Endothelial cell of umbilical vein (primary cell): ENCODE results near the gene HLA-F. TPM values are rescaled to one million over a fixed set of nuclear protein-coding genes. Genes with fewer than 3 reads are reported as not detected.

ENCODE experiments used
- BruUV-seq: library from RNA; stranded (reverse); fragments of 400-500 nt; replicated peaks from 2 replicates; lab custom pipeline; 2021; lab: Mats Ljungman, UMichigan
- CTCF ChIA-PET: fragments of 300-600, 350-600 bp; sonication (Branson Sonifier 250); formaldehyde crosslinking; loops from one replicate; lab custom pipeline; 2021; ENCODE audit warnings: antibody characterized with exemption, inconsistent platforms; lab: Charles Lee
- POLR2A ChIA-PET: fragments of 300-600, 350-600 bp; sonication (Branson Sonifier 250); formaldehyde crosslinking; loops from one replicate; lab custom pipeline; 2021; ENCODE audit warnings: antibody characterized with exemption, inconsistent platforms; lab: Charles Lee
- DNase-seq: peaks from one replicate; pipeline ENCODE4 v3.0.0-alpha.2; 2011; ENCODE audit warnings: low read depth, low spot score
- FAIRE-seq: peaks from 2 replicates; lab custom pipeline; 2011; peaks lifted over from hg19 to GRCh38; lab: Jason Lieb, UNC
- H2AFZ ChIP-seq: 2 replicates; pipeline ENCODE4 v1.6.0; 2012; ENCODE audit warnings: low read depth, low read length, control low read depth, inconsistent platforms
- H3K27ac ChIP-seq: 2 replicates; pipeline ENCODE4 v1.5.1; 2011; ENCODE audit warnings: low read depth, mild to moderate bottlenecking, control low read depth, low read length, moderate library complexity; ENCODE audit not compliant: insufficient read depth
- H3K27me3 ChIP-seq, 2 experiments: 2 replicates each; pipeline versions ENCODE4 v1.6.0 to v1.6.1; 2011; ENCODE audit warnings: low read length in 2 of 2, mixed read lengths in 1 of 2; ENCODE audit not compliant: control insufficient read depth in 2 of 2, insufficient read depth in 2 of 2
- H3K36me3 ChIP-seq, 2 experiments: 2 replicates in 1 of 2; 3 replicates in 1 of 2; pipeline ENCODE4 v1.5.1; 2011; ENCODE audit warnings: low read length in 2 of 2, mild to moderate bottlenecking in 1 of 2, moderate library complexity in 1 of 2; ENCODE audit not compliant: control insufficient read depth in 2 of 2, insufficient read depth in 2 of 2; ENCODE audit errors: extremely low read depth in 1 of 2
- H3K4me1 ChIP-seq: 3 replicates; pipeline ENCODE4 v1.5.1; 2011; ENCODE audit warnings: mild to moderate bottlenecking, low read length; ENCODE audit not compliant: control insufficient read depth, insufficient read depth; ENCODE audit errors: extremely low read depth
- H3K4me2 ChIP-seq: 2 replicates; pipeline ENCODE4 v1.6.1; 2011; ENCODE audit warnings: low read length, control low read depth, mixed read lengths; ENCODE audit not compliant: insufficient read depth
- H3K4me3 ChIP-seq, 3 experiments: fragments of 200-600 bp in 1 of 3; sonication (generic), shearing (Covaris generic) in 1 of 3; replicated peaks in 1 of 3; 2 replicates each; pipeline ENCODE4 v1.5.1; 2011 to 2016; ENCODE audit warnings: control low read depth in 3 of 3, low read length in 3 of 3, mild to moderate bottlenecking in 2 of 3, inconsistent platforms in 1 of 3, low read depth in 1 of 3, moderate library complexity in 1 of 3; ENCODE audit not compliant: insufficient read depth in 1 of 3
- H3K79me2 ChIP-seq: 2 replicates; pipeline ENCODE4 v1.6.0; 2012; ENCODE audit warnings: low read length, inconsistent platforms; ENCODE audit not compliant: control insufficient read depth, insufficient read depth
- H3K9ac ChIP-seq: replicated peaks from 2 replicates; pipeline ENCODE3; 2011; ENCODE audit warnings: low read length, control low read depth; ENCODE audit not compliant: insufficient read depth; ENCODE audit errors: extremely low read depth
- H3K9me1 ChIP-seq: replicated peaks from 3 replicates; pipeline ENCODE4 v1.6.0; 2011; ENCODE audit warnings: mild to moderate bottlenecking, low read length; ENCODE audit not compliant: control insufficient read depth, insufficient read depth; ENCODE audit errors: extremely low read depth
- H3K9me3 ChIP-seq: replicated peaks from 2 replicates; pipeline ENCODE4 v1.5.1; 2012; ENCODE audit warnings: low read length, inconsistent platforms; ENCODE audit not compliant: control insufficient read depth, insufficient read depth
- H4K20me1 ChIP-seq: replicated peaks from 2 replicates; pipeline ENCODE3; 2011; ENCODE audit warnings: mild to moderate bottlenecking, low read length; ENCODE audit not compliant: control insufficient read depth, insufficient read depth; ENCODE audit errors: extremely low read depth
- EZH2 ChIP-seq: IDR thresholded peaks from 2 replicates; pipeline ENCODE4 v1.6.1; 2012; ENCODE audit warnings: borderline replicate concordance, low read depth, mild to moderate bottlenecking, moderate library complexity, low read length, inconsistent platforms; ENCODE audit not compliant: severe bottlenecking
- FOS ChIP-seq: IDR thresholded peaks from 2 replicates; pipeline ENCODE4 v1.6.1; 2011; ENCODE audit warnings: mild to moderate bottlenecking, low read length, moderate library complexity, borderline replicate concordance; ENCODE audit not compliant: insufficient read depth
- GATA2 ChIP-seq: IDR thresholded peaks from 2 replicates; pipeline ENCODE4 v1.7.0; 2011; ENCODE audit warnings: low read depth, mild to moderate bottlenecking, moderate library complexity, mixed read lengths, low read length; ENCODE audit not compliant: insufficient read length, insufficient read depth
- JUN ChIP-seq: IDR thresholded peaks from 2 replicates; pipeline ENCODE4 v1.6.1; 2011; ENCODE audit warnings: borderline replicate concordance, low read depth; ENCODE audit not compliant: insufficient read length, insufficient read depth
- MYC ChIP-seq: IDR thresholded peaks from one replicate; pipeline ENCODE4 v1.6.1; 2011; ENCODE audit warnings: mild to moderate bottlenecking, low read depth, low read length
- POLR2A ChIP-seq: IDR thresholded peaks from 2 replicates; pipeline ENCODE4 v1.6.1; 2012; ENCODE audit warnings: low read depth, mild to moderate bottlenecking, control low read depth, low read length
- POLR2AphosphoS5 ChIP-seq: IDR thresholded peaks from 2 replicates; pipeline ENCODE4 v1.6.1; 2012; ENCODE audit warnings: low read depth, mild to moderate bottlenecking, control low read depth, low read length, moderate library complexity; ENCODE audit not compliant: insufficient read depth
- dilution Hi-C: fragments of 300-500 bp; cut with MboI; formaldehyde crosslinking; loops from one replicate; pipeline ENCODE4 v1.15.0; 2019; ENCODE audit warnings: low sequenced_read_pairs; ENCODE audit not compliant: extremely low pct_ligation_motif_present
- intact Hi-C: fragments of 100-400 bp; cut with micrococcal nuclease; formaldehyde crosslinking; loops from one replicate; pipeline ENCODE4 v1.10.0; 2022
- polyA plus RNA-seq, 4 experiments: library from polyadenylated mRNA; depleted of rRNA in 3 of 4; stranded (reverse) in 3 of 4; unstranded in 1 of 4; fragments of >200 nt; gene quantifications; 2 replicates each; pipeline versions ENCODE4 v1.2.1 to v1.2.3, GENCODE V29; 2011 to 2012; ENCODE audit warnings: missing spikeins in 1 of 4
- total RNA-seq: library from RNA; stranded (reverse); gene quantifications from 2 replicates; pipeline ENCODE4 v1.2.3, GENCODE V29; 2021
- TF ChIP-seq, protein P1 (sequence below), 2 donors: IDR thresholded peaks; 1 replicate in 1 of 2; 2 replicates in 1 of 2; pipeline ENCODE4 v1.5.1; 2011; ENCODE audit warnings: low read length in 2 of 2, mild to moderate bottlenecking in 2 of 2, moderate library complexity in 2 of 2, control low read depth in 1 of 2, inconsistent platforms in 1 of 2, low read depth in 1 of 2; ENCODE audit not compliant: insufficient read depth in 1 of 2; ENCODE audit errors: extremely low read depth in 1 of 2
- TF ChIP-seq, protein P2 (sequence below): IDR thresholded peaks from 2 replicates; pipeline ENCODE4 v1.6.1; 2011; ENCODE audit not compliant: insufficient read depth, insufficient read length

Gene HLA-F
- total and polyA plus RNA-seq, 2 donors (not counting 3 experiments of a cell fraction or from before 2014, with no cell fraction given), result 1.5 to 1.6 TPM

DNA sequence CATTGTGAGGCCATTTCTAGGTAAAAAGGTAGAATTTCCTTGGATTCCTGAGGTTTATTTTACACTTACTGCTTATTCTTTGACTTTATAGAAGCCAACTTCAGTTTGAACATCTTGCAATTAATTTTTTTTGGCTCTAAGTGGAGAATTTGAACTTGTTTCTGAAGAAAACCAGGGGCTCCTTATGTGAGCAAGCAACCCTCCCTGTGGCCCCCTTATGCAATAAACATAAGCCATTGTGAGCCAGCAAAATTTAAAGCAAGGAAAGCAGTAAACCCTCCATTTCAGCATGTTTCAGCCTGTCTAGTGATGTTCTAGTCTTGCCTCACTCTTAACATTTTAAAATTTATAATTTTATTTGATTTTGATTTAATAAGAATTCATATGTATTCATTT, 5.6 kb downstream of the HLA-F start:
- Histone ChIP-seq H3K36me3 (no peaks in the 10 kb centered on the region), H3K4me3 (no peak overlapping the region), H3K9ac (no peak overlapping the region), H3K4me1 (no peaks in the 10 kb centered on the region), H3K27me3 (peaks cover 11 to 12% of the 10 kb centered on the region in 2 experiments), H3K27ac (no peak overlapping the region), H3K9me3 (no peaks in the 10 kb centered on the region), H3K4me2 (no peak overlapping the region), H3K9me1 (no peaks in the 10 kb centered on the region), H2AFZ (no peak overlapping the region), H3K79me2 (no peaks in the 10 kb centered on the region), H4K20me1 (no peaks in the 10 kb centered on the region)
- no peak for FAIRE-seq
- TF ChIP-seq, protein P1, sequence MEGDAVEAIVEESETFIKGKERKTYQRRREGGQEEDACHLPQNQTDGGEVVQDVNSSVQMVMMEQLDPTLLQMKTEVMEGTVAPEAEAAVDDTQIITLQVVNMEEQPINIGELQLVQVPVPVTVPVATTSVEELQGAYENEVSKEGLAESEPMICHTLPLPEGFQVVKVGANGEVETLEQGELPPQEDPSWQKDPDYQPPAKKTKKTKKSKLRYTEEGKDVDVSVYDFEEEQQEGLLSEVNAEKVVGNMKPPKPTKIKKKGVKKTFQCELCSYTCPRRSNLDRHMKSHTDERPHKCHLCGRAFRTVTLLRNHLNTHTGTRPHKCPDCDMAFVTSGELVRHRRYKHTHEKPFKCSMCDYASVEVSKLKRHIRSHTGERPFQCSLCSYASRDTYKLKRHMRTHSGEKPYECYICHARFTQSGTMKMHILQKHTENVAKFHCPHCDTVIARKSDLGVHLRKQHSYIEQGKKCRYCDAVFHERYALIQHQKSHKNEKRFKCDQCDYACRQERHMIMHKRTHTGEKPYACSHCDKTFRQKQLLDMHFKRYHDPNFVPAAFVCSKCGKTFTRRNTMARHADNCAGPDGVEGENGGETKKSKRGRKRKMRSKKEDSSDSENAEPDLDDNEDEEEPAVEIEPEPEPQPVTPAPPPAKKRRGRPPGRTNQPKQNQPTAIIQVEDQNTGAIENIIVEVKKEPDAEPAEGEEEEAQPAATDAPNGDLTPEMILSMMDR (IDR thresholded peaks at IDR 0.05; ENCODE audit: extremely low read depth in 1 of 2, insufficient read depth in 1 of 2, low read depth in 1 of 2, low read length in 2 of 2), result no peak
- no peak for TF ChIP-seq POLR2AphosphoS5
- DNase-seq, result no peak
- intact Hi-C loops (no loop called here), dilution Hi-C loops (no loop called here)
- CTCF ChIA-PET, result no interaction called here
- POLR2A ChIA-PET, result no interaction called here
- BruUV-seq, result no TSS peak

DNA sequence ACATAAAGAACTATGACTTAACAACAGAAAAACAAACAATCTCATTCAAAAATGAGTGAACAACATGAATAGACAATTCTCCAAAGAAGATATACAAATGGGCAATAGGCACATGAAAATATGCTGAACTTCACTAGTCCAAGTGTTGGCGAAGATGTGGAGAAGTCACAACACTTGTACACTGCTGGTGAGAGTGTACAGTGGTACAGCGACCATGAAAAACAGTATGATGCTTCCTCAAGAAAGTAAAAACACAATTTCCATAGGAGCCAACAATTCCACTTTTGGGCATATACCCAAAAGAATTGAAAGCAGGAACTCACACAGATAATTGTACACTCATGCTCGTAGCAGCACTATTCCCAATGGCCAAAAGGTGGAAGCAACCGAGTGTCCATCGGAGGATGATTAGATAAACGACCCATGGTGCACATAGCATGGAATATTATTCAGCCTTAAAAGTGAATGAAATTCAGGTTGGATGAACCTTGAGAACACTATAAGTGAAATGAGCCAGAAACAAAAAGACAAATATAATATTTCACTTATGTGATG, 6.6 kb downstream of the HLA-F start:
- no peaks in the 10 kb centered on the region for H3K79me2 ChIP-seq
- H3K4me2 ChIP-seq, result no peak overlapping the region
- DNase-seq (no peak), FAIRE-seq (no peak)
- dilution Hi-C loops (no loop called here), intact Hi-C loops (loop anchor here (10.0 kb wide), 1 partner anchor 285 kb away; no protein-coding TSS in a partner anchor)
- H3K9me3 ChIP-seq, result no peaks in the 10 kb centered on the region
- H3K4me3 ChIP-seq, result no peak overlapping the region
- TF ChIP-seq POLR2A (no peak), EZH2 (no peak), POLR2AphosphoS5 (no peak), GATA2 (no peak), FOS (no peak), JUN (no peak), MYC (no peak)
- TF ChIP-seq, protein P2, sequence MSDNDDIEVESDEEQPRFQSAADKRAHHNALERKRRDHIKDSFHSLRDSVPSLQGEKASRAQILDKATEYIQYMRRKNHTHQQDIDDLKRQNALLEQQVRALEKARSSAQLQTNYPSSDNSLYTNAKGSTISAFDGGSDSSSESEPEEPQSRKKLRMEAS, result no peak
- TF ChIP-seq, protein P1 (IDR thresholded peaks at IDR 0.05; ENCODE audit: extremely low read depth in 1 of 2, insufficient read depth in 1 of 2, low read depth in 1 of 2, low read length in 2 of 2), result no peak
- no TSS peak for BruUV-seq
- H3K9ac ChIP-seq, result no peak overlapping the region
- H3K27me3 ChIP-seq, result peaks cover 4 to 6% of the 10 kb centered on the region in 2 experiments
- POLR2A ChIA-PET, result no interaction called here
- H3K27ac ChIP-seq, result no peak overlapping the region
- no peaks in the 10 kb centered on the region for H4K20me1 ChIP-seq
- H2AFZ ChIP-seq, result no peak overlapping the region
- no peaks in the 10 kb centered on the region for H3K36me3 ChIP-seq
- H3K4me1 ChIP-seq, result no peaks in the 10 kb centered on the region
- H3K9me1 ChIP-seq, result no peaks in the 10 kb centered on the region
- CTCF ChIA-PET, result no interaction called here
